HepG2 (cell line): Measurements from ENCODE around the gene MOAP1. TPM values are rescaled to one million over a fixed set of nuclear protein-coding genes. Genes with fewer than 3 reads are reported as not detected.

Source experiments
- CCDC6 ChIP-seq: sonication (generic); formaldehyde crosslinking; IDR thresholded peaks from 2 replicates; pipeline ENCODE4 v1.8.1; 2022; ENCODE audit warnings: mild to moderate bottlenecking, missing genetic modification reagents, moderate library complexity
- FOXJ3 ChIP-seq: sonication (generic); formaldehyde crosslinking; IDR thresholded peaks from 2 replicates; pipeline ENCODE4 v1.4.0; 2020; ENCODE audit warnings: missing genetic modification reagents, mild to moderate bottlenecking, borderline replicate concordance
- GATA4 ChIP-seq: sonication (generic); IDR thresholded peaks from 2 replicates; pipeline ENCODE4 v1.6.1; 2016; ENCODE audit warnings: antibody characterized with exemption, low read depth, borderline replicate concordance
- HNRNPLL ChIP-seq: fragments of 200-400 bp; formaldehyde crosslinking; IDR thresholded peaks from 2 replicates; pipeline ENCODE4 v1.6.1; 2017; ENCODE audit warnings: mild to moderate bottlenecking, low read depth, low read length; ENCODE audit not compliant: poor library complexity, severe bottlenecking
- IRF1 ChIP-seq: sonication (generic); formaldehyde crosslinking; IDR thresholded peaks from 2 replicates; pipeline ENCODE4 v1.4.0; 2020; ENCODE audit warnings: low read depth, mild to moderate bottlenecking, missing genetic modification reagents
- KAT7 ChIP-seq: IDR thresholded peaks from 2 replicates; pipeline ENCODE4 v1.6.1; 2018; ENCODE audit warnings: borderline replicate concordance, missing compliant biosample characterization
- KDM2A ChIP-seq: sonication (generic); formaldehyde crosslinking; IDR thresholded peaks from 2 replicates; pipeline ENCODE4 v1.4.0; 2020; ENCODE audit warnings: low read depth, missing genetic modification reagents, borderline replicate concordance
- MBD4 ChIP-seq: IDR thresholded peaks from 2 replicates; pipeline ENCODE4 v1.6.1; 2012; ENCODE audit warnings: low read length, inconsistent platforms, borderline replicate concordance
- MLLT10 ChIP-seq: sonication (generic); formaldehyde crosslinking; IDR thresholded peaks from 2 replicates; pipeline ENCODE4 v1.4.0; 2020; ENCODE audit warnings: missing genetic modification reagents
- POLR2AphosphoS5 ChIP-seq: IDR thresholded peaks from 2 replicates; pipeline ENCODE4 v1.6.1; 2012; ENCODE audit warnings: low read depth, low read length
- SCMH1 ChIP-seq: sonication (generic); formaldehyde crosslinking; IDR thresholded peaks from 2 replicates; pipeline ENCODE4 v1.9.0; 2021; ENCODE audit warnings: missing genetic modification reagents, mild to moderate bottlenecking, borderline replicate concordance
- SMARCE1 ChIP-seq: fragments of 450-650 bp; IDR thresholded peaks from 2 replicates; pipeline ENCODE4 v1.6.1; 2017; ENCODE audit warnings: borderline replicate concordance
- SMC3 ChIP-seq: IDR thresholded peaks from 2 replicates; pipeline ENCODE4 v1.6.1; 2011; ENCODE audit warnings: low read length, improper control_type of control experiment
- SRSF4 ChIP-seq: fragments of 200-400 bp; formaldehyde crosslinking; IDR thresholded peaks from one replicate; pipeline ENCODE4 v1.6.1; 2018; ENCODE audit warnings: mild to moderate bottlenecking, low read depth, low read length, moderate library complexity; ENCODE audit not compliant: poor library complexity, severe bottlenecking
- ZNF17 ChIP-seq: sonication (generic); formaldehyde crosslinking; IDR thresholded peaks from 2 replicates; pipeline ENCODE4 v1.5.0; 2020; ENCODE audit warnings: mild to moderate bottlenecking, missing genetic modification reagents
- ZNF292 ChIP-seq: sonication (generic); formaldehyde crosslinking; IDR thresholded peaks from 2 replicates; pipeline ENCODE4 v1.8.1; 2022; ENCODE audit warnings: mild to moderate bottlenecking, low read depth, missing genetic modification reagents, borderline replicate concordance
- ZNF335 ChIP-seq: sonication (generic); formaldehyde crosslinking; IDR thresholded peaks from 2 replicates; pipeline ENCODE4 v1.4.0; 2020; ENCODE audit warnings: missing genetic modification reagents
- ZNF496 ChIP-seq: sonication (generic); formaldehyde crosslinking; IDR thresholded peaks from 2 replicates; pipeline ENCODE4 v1.8.1; 2023; ENCODE audit warnings: mild to moderate bottlenecking, moderate library complexity, missing genetic modification reagents; ENCODE audit not compliant: insufficient replicate concordance
- ZNF598 ChIP-seq: sonication (generic); formaldehyde crosslinking; IDR thresholded peaks from 2 replicates; pipeline ENCODE4 v1.5.1; 2020; ENCODE audit warnings: mild to moderate bottlenecking, missing genetic modification reagents, borderline replicate concordance
- ZNF780A ChIP-seq: sonication (generic); formaldehyde crosslinking; IDR thresholded peaks from 2 replicates; pipeline ENCODE4 v1.8.0; 2022; ENCODE audit warnings: mild to moderate bottlenecking, missing genetic modification reagents, moderate library complexity
- ZNF839 ChIP-seq: sonication (generic); formaldehyde crosslinking; IDR thresholded peaks from 2 replicates; pipeline ENCODE4 v1.4.0; 2020; ENCODE audit warnings: missing genetic modification reagents, mild to moderate bottlenecking, borderline replicate concordance
- polyA plus RNA-seq, 8 experiments: library from polyadenylated mRNA; depleted of rRNA in 3 of 8; stranded (reverse) in 7 of 8; unstranded in 1 of 8; fragments of >200 nt; fragmentation: Illumina TruSeq in 4 of 8; extraction: Trizol in 4 of 8; gene quantifications; 2 replicates each; pipeline versions ENCODE4 v1.2.1 to v1.2.3, GENCODE V29; 2011 to 2016; ENCODE audit warnings: low read depth in 4 of 8, missing spikeins in 1 of 8, mixed read lengths in 1 of 8; ENCODE audit not compliant: insufficient read depth in 1 of 8
- total RNA-seq, 5 experiments: library from RNA; depleted of rRNA; stranded (reverse); fragments of >200 nt; fragmentation: Illumina TruSeq; extraction: Trizol; gene quantifications; 2 replicates each; pipeline ENCODE4 v1.2.3, GENCODE V29; 2016; ENCODE audit warnings: low read depth in 1 of 5
- TF ChIP-seq, protein P1 (sequence below): sonication (generic); formaldehyde crosslinking; IDR thresholded peaks from 2 replicates; pipeline ENCODE4 v1.4.0; 2020; ENCODE audit warnings: missing genetic modification reagents, borderline replicate concordance
- TF ChIP-seq, protein P2 (sequence below): sonication (generic); formaldehyde crosslinking; IDR thresholded peaks from 2 replicates; pipeline ENCODE4 v1.5.1; 2020; ENCODE audit warnings: missing genetic modification reagents, mild to moderate bottlenecking, borderline replicate concordance

Gene MOAP1
- total and polyA plus RNA-seq, 2 of the 13 experiments (the other 11 are each of a cell fraction or from before 2014, with no cell fraction given), result 14.6 to 47.0 TPM

GRCh38 chr14:93184391-93185348 is at the start of gene MOAP1, which contains the start of gene LYSET (continued):
- TF ChIP-seq ZNF496 (CRISPR knock-in tag) (no peak), MBD4 (no peak), SMARCE1 (no peak), POLR2AphosphoS5 (peak; percentile 82), SRSF4 (no peak), ZNF839 (CRISPR knock-in tag) (no peak), HNRNPLL (peak; percentile 23), SCMH1 (CRISPR knock-in tag) (no peak), KDM2A (CRISPR knock-in tag) (peak; percentile 59; the same call in 1 of the 2 replicates), CCDC6 (peak; percentile 46; the same call in 1 of the 2 replicates), ZNF335 (CRISPR knock-in tag) (no peak), SMC3 (no peak), ZNF292 (no peak), ZNF780A (CRISPR knock-in tag) (no peak), FOXJ3 (CRISPR knock-in tag) (0 out of 2 replicates have a peak, but pooled peaks have one; percentile 16), ZNF17 (CRISPR knock-in tag) (no peak), IRF1 (CRISPR knock-in tag) (no peak), MLLT10 (CRISPR knock-in tag) (no peak), GATA4 (0 out of 2 replicates have a peak, but pooled peaks have one; percentile 41), KAT7 (CRISPR knock-in tag) (peak; percentile 63), ZNF598 (CRISPR knock-in tag) (no peak)
- TF ChIP-seq, protein P1, sequence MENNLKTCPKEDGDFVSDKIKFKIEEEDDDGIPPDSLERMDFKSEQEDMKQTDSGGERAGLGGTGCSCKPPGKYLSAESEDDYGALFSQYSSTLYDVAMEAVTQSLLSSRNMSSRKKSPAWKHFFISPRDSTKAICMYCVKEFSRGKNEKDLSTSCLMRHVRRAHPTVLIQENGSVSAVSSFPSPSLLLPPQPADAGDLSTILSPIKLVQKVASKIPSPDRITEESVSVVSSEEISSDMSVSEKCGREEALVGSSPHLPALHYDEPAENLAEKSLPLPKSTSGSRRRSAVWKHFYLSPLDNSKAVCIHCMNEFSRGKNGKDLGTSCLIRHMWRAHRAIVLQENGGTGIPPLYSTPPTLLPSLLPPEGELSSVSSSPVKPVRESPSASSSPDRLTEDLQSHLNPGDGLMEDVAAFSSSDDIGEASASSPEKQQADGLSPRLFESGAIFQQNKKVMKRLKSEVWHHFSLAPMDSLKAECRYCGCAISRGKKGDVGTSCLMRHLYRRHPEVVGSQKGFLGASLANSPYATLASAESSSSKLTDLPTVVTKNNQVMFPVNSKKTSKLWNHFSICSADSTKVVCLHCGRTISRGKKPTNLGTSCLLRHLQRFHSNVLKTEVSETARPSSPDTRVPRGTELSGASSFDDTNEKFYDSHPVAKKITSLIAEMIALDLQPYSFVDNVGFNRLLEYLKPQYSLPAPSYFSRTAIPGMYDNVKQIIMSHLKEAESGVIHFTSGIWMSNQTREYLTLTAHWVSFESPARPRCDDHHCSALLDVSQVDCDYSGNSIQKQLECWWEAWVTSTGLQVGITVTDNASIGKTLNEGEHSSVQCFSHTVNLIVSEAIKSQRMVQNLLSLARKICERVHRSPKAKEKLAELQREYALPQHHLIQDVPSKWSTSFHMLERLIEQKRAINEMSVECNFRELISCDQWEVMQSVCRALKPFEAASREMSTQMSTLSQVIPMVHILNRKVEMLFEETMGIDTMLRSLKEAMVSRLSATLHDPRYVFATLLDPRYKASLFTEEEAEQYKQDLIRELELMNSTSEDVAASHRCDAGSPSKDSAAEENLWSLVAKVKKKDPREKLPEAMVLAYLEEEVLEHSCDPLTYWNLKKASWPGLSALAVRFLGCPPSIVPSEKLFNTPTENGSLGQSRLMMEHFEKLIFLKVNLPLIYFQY (CRISPR knock-in tag), result no peak; the same call in 1 of the 2 replicates
- TF ChIP-seq, protein P2, sequence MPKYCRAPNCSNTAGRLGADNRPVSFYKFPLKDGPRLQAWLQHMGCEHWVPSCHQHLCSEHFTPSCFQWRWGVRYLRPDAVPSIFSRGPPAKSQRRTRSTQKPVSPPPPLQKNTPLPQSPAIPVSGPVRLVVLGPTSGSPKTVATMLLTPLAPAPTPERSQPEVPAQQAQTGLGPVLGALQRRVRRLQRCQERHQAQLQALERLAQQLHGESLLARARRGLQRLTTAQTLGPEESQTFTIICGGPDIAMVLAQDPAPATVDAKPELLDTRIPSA (CRISPR knock-in tag), result no peak
